ENCODE measurements around the gene RARRES2. TPM values are rescaled to one million over a fixed set of nuclear protein-coding genes. Genes with fewer than 3 reads are reported as not detected.

Gene RARRES2
- total and polyA plus RNA-seq, 2 of the 13 experiments (the other 11 are each of a cell fraction or from before 2014, with no cell fraction given), result 134 to 172 TPM

DNA sequence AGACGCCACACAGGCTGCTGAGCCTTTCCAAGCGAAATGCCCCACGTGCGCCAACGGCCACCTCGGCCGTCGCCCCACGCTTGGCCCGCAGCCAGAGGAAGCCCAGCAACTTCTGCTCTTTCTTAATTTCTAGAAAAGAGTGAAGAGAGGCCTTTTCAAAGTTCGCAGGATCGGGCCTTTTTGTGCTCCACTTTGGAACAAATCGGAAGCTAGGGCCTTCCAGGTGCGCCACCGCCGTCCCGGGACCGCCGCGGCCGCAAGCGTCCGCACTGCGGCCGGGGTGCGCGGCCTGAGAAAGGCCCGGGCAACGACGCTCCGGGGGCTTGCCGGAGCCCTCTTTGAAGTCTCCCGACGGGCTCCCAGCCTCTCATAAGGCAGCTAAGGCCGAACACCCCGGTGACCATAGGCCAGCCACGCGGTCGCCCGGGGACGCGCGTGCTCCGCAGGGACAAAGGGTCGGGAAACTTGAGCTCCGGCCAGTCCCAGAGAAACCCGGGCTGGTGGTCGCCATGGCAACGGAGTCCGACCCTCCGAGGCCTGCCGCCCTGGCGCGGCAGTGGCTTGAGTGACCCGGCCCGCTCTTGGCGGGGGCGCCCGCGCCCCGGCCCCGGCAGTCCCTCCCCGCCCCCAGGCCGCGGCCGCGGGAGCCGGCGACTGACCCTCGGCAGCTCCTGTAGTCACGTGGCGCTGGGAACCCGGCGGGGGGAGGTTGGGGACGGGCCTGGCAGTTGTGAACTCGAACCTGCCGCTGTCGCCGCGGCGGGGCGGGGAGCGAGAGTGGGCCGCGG, 26.9 kb upstream of the RARRES2 start, which contains the start of gene REPIN1 (continued):
- TF ChIP-seq, protein P1, sequence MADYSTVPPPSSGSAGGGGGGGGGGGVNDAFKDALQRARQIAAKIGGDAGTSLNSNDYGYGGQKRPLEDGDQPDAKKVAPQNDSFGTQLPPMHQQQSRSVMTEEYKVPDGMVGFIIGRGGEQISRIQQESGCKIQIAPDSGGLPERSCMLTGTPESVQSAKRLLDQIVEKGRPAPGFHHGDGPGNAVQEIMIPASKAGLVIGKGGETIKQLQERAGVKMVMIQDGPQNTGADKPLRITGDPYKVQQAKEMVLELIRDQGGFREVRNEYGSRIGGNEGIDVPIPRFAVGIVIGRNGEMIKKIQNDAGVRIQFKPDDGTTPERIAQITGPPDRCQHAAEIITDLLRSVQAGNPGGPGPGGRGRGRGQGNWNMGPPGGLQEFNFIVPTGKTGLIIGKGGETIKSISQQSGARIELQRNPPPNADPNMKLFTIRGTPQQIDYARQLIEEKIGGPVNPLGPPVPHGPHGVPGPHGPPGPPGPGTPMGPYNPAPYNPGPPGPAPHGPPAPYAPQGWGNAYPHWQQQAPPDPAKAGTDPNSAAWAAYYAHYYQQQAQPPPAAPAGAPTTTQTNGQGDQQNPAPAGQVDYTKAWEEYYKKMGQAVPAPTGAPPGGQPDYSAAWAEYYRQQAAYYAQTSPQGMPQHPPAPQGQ (CRISPR knock-in tag; IDR thresholded peaks at IDR 0.05; ENCODE audit: borderline replicate concordance), result no peak
- TF ChIP-seq ZNF3 (CRISPR knock-in tag; IDR thresholded peaks at IDR 0.05) (no peak), SETDB1 (CRISPR knock-in tag; IDR thresholded peaks at IDR 0.05; ENCODE audit: borderline replicate concordance) (no peak), ESRRA (CRISPR knock-in tag; IDR thresholded peaks at IDR 0.05; ENCODE audit: low read depth) (no peak; the same call in 1 of the 2 replicates), KLF6 (CRISPR knock-in tag; IDR thresholded peaks at IDR 0.05) (peak; percentile 80), ZNF629 (CRISPR knock-in tag; conservative IDR thresholded peaks at IDR 0.05) (0 out of 2 replicates have a peak, but pooled peaks have one; percentile 4)
- TF ChIP-seq, protein P2, sequence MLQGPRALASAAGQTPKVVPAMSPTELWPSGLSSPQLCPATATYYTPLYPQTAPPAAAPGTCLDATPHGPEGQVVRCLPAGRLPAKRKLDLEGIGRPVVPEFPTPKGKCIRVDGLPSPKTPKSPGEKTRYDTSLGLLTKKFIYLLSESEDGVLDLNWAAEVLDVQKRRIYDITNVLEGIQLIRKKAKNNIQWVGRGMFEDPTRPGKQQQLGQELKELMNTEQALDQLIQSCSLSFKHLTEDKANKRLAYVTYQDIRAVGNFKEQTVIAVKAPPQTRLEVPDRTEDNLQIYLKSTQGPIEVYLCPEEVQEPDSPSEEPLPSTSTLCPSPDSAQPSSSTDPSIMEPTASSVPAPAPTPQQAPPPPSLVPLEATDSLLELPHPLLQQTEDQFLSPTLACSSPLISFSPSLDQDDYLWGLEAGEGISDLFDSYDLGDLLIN (CRISPR knock-in tag; IDR thresholded peaks at IDR 0.05; ENCODE audit: borderline replicate concordance), result peak; percentile 34; the same call in 1 of the 2 replicates
- TF ChIP-seq, protein P3, sequence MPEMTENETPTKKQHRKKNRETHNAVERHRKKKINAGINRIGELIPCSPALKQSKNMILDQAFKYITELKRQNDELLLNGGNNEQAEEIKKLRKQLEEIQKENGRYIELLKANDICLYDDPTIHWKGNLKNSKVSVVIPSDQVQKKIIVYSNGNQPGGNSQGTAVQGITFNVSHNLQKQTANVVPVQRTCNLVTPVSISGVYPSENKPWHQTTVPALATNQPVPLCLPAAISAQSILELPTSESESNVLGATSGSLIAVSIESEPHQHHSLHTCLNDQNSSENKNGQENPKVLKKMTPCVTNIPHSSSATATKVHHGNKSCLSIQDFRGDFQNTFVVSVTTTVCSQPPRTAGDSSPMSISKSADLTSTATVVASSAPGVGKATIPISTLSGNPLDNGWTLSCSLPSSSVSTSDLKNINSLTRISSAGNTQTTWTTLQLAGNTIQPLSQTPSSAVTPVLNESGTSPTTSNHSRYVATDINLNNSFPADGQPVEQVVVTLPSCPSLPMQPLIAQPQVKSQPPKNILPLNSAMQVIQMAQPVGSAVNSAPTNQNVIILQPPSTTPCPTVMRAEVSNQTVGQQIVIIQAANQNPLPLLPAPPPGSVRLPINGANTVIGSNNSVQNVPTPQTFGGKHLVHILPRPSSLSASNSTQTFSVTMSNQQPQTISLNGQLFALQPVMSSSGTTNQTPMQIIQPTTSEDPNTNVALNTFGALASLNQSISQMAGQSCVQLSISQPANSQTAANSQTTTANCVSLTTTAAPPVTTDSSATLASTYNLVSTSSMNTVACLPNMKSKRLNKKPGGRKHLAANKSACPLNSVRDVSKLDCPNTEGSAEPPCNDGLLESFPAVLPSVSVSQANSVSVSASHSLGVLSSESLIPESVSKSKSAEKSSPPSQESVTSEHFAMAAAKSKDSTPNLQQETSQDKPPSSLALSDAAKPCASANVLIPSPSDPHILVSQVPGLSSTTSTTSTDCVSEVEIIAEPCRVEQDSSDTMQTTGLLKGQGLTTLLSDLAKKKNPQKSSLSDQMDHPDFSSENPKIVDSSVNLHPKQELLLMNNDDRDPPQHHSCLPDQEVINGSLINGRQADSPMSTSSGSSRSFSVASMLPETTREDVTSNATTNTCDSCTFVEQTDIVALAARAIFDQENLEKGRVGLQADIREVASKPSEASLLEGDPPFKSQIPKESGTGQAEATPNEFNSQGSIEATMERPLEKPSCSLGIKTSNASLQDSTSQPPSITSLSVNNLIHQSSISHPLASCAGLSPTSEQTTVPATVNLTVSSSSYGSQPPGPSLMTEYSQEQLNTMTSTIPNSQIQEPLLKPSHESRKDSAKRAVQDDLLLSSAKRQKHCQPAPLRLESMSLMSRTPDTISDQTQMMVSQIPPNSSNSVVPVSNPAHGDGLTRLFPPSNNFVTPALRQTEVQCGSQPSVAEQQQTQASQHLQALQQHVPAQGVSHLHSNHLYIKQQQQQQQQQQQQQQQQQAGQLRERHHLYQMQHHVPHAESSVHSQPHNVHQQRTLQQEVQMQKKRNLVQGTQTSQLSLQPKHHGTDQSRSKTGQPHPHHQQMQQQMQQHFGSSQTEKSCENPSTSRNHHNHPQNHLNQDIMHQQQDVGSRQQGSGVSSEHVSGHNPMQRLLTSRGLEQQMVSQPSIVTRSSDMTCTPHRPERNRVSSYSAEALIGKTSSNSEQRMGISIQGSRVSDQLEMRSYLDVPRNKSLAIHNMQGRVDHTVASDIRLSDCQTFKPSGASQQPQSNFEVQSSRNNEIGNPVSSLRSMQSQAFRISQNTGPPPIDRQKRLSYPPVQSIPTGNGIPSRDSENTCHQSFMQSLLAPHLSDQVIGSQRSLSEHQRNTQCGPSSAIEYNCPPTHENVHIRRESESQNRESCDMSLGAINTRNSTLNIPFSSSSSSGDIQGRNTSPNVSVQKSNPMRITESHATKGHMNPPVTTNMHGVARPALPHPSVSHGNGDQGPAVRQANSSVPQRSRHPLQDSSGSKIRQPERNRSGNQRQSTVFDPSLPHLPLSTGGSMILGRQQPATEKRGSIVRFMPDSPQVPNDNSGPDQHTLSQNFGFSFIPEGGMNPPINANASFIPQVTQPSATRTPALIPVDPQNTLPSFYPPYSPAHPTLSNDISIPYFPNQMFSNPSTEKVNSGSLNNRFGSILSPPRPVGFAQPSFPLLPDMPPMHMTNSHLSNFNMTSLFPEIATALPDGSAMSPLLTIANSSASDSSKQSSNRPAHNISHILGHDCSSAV (CRISPR knock-in tag; IDR thresholded peaks at IDR 0.05; ENCODE audit: borderline replicate concordance), result no peak
- TF ChIP-seq, protein P4, sequence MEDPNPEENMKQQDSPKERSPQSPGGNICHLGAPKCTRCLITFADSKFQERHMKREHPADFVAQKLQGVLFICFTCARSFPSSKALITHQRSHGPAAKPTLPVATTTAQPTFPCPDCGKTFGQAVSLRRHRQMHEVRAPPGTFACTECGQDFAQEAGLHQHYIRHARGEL (CRISPR knock-in tag; IDR thresholded peaks at IDR 0.05), result no peak
- TF ChIP-seq, protein P5, sequence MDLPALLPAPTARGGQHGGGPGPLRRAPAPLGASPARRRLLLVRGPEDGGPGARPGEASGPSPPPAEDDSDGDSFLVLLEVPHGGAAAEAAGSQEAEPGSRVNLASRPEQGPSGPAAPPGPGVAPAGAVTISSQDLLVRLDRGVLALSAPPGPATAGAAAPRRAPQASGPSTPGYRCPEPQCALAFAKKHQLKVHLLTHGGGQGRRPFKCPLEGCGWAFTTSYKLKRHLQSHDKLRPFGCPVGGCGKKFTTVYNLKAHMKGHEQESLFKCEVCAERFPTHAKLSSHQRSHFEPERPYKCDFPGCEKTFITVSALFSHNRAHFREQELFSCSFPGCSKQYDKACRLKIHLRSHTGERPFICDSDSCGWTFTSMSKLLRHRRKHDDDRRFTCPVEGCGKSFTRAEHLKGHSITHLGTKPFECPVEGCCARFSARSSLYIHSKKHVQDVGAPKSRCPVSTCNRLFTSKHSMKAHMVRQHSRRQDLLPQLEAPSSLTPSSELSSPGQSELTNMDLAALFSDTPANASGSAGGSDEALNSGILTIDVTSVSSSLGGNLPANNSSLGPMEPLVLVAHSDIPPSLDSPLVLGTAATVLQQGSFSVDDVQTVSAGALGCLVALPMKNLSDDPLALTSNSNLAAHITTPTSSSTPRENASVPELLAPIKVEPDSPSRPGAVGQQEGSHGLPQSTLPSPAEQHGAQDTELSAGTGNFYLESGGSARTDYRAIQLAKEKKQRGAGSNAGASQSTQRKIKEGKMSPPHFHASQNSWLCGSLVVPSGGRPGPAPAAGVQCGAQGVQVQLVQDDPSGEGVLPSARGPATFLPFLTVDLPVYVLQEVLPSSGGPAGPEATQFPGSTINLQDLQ (CRISPR knock-in tag; IDR thresholded peaks at IDR 0.05), result peak; percentile 71; the same call in 1 of the 2 replicates
- TF ChIP-seq, protein P6, sequence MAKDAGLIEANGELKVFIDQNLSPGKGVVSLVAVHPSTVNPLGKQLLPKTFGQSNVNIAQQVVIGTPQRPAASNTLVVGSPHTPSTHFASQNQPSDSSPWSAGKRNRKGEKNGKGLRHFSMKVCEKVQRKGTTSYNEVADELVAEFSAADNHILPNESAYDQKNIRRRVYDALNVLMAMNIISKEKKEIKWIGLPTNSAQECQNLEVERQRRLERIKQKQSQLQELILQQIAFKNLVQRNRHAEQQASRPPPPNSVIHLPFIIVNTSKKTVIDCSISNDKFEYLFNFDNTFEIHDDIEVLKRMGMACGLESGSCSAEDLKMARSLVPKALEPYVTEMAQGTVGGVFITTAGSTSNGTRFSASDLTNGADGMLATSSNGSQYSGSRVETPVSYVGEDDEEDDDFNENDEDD (CRISPR knock-in tag; IDR thresholded peaks at IDR 0.05; ENCODE audit: borderline replicate concordance), result peak; percentile 76; the same call in 1 of the 2 replicates

Measured in HepG2 (cell line).